Fibroblast of the conjunctiva (primary cell): ENCODE data around the gene C4orf51.

Experiments used
- DNase-seq: peaks from one replicate; pipeline ENCODE4 v3.0.0-alpha.2; 2010; ENCODE audit warnings: low read depth

The C4orf51 gene

GRCh38 chr4:145757188-145757587 lies 77.2 kb downstream of the C4orf51 start:
- no peak for DNase-seq

DNA sequence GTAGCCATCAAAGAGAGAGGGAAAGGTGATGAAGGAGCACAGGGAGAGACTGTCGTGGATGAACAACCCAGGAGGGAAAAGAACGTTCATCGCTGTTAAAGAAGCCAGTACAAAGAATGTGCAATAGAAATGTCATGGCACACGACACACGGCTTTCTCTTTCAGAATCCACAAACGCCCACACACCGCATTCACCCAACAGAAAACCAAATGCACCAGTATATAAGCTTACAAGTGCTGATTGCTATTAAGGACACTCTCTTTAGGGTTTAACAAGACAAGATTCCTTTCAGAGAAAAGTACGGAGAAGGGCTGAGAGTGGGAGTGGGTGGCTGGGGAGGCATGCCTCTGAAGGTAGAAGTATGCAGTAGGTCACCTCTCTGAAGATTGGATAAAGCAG lies 80.2 kb downstream of the C4orf51 start:
- no peak for DNase-seq

GRCh38 chr4:145760961-145761929 lies 81.3 kb downstream of the C4orf51 start:
- no peak for DNase-seq

GRCh38 chr4:145762719-145763118 lies 82.8 kb downstream of the C4orf51 start:
- DNase-seq = no peak

- no peak for DNase-seq
These were observed 83.5 kb downstream of the C4orf51 start for GRCh38 chr4:145763399-145763798.

DNA sequence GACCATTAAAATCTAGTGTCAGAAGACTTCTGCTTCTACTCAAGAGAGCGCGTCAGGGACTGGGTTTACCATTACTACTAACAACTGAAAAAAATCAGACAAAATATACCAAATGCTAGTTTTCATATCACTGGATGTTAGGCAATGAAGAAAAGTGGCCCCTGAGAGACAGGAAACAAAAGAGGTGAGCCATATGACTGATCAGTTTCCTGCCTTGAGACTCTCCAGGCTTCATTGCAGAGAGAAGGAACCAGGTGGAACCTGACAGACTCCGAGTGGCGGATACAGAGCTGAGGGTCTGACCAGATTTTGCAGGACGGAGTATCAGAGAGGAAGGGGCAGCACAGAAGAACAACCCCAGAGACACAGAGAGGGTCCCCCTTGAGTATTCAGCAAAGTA lies 86.3 kb downstream of the C4orf51 start:
- no peak for DNase-seq

DNA sequence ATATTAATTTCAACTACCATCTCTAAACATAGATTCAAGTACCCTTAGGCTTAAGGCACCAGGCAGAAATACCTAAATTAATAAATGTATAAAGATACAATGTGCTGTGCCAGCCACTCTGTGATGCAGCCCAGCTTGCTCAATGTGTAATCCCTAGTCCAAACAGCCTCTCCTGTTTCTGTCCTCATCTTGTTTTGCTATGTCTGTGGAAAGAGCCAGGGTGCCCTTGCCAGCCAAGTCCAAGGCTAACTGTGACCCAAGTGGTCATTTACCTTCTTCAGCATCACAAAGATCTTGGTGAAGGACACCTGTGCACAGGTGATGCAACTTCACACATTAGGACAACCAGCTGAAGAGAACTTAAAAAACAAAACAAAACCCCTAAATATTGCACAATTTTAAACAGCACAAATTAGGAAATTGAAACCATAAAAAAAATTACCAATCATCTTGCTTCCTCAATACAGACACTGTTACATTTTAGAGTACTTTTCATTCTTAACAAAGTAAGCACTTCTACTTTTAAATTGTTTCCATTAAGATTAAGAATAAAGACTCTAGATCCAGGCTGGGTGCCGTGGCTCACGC lies 89.6 kb downstream of the C4orf51 start:
- no peak for DNase-seq

GRCh38 chr4:145770124-145770523 lies 90.2 kb downstream of the C4orf51 start:
- DNase-seq = no peak

GRCh38 chr4:145772347-145772746 lies 92.4 kb downstream of the C4orf51 start:
- DNase-seq = no peak

- no peak for DNase-seq
These were observed 93.8 kb downstream of the C4orf51 start for GRCh38 chr4:145773581-145774234.

DNA sequence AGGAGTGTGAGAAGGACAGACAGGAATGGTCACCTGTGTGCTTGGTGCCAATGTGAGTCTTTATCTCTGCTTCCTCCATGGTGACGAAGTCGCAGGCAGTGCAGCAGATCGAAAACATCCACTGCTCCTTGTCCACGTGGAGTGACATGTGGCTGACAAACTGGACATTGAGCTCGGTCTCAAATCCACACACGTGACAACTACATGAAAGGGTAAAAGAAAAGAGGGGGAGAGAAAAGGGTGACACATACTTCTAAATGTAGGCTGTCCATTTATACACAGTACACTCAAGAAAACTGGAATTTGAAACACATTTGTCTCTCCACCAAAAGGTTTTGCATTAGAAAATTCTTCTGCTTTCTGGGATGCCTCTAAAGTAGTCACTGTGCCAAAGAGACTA lies 94.5 kb downstream of the C4orf51 start:
- no peak for DNase-seq

DNA sequence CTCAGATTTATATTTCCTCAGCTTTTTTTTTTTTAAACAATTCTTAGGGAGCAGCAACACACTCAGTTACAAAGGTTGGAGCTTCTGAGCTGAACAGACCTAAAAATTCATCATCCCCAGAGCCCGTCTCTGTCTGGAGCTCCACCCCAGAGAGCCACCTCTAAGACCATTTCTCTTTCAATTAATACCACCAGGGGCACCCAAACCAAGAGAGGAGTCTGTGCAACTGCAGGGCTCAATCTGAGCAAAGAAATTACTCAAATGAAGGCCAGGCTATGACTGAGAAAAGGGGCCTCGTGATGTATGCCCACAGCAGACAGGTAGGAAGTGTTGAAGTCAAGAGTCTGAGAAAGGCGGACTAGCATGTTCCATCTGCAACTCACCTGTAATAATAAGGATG lies 95.5 kb downstream of the C4orf51 start:
- no peak for DNase-seq

DNA sequence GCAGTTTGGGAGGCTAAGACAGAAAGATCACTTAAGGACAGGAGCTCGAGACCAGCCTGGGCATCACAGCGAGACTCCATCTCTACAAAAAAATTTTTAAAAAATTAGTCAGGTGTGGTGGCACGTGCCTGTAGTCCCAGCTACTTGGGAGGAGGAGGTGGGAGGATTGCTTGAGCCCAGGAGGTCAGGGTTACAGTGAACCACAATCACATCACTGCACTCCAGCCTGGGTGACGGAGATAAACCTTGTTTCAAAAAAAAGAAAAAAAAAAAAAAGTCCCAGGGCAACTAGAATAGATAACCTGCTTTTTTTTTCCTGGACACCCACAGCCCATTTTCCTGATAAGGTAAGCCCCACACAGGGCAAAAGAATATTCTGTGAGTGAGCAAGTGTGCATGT lies 96.3 kb downstream of the C4orf51 start:
- DNase-seq = no peak

GRCh38 chr4:145779319-145779801 lies 99.4 kb downstream of the C4orf51 start:
- no peak for DNase-seq

GRCh38 chr4:145781351-145781750 lies 101.4 kb downstream of the C4orf51 start:
- no peak for DNase-seq
